OCI-LY1 (cell line): Measurements from ENCODE around the gene BAIAP3.
"Not testable (repeated sequence)": the region's sequence is repeated elsewhere in the genome, so short reads cannot be mapped to it uniquely, and the experiment has no call there.

Source experiments
- EZH2 ChIP-seq: fragments of 200-600 bp; sonication (generic), shearing (Covaris generic); IDR thresholded peaks from 2 replicates; pipeline ENCODE4 v1.8.0; 2017; ENCODE audit warnings: borderline replicate concordance, mixed run types, mild to moderate bottlenecking, antibody characterized with exemption, low read length, moderate library complexity, mixed read lengths
- TF ChIP-seq, protein P1 (sequence below): fragments of 200-600 bp; sonication (generic), shearing (Covaris generic); IDR thresholded peaks from 2 replicates; pipeline ENCODE4 v1.5.1; 2017; ENCODE audit warnings: mild to moderate bottlenecking, antibody characterized with exemption, low read length, moderate library complexity, mixed read lengths

DNA sequence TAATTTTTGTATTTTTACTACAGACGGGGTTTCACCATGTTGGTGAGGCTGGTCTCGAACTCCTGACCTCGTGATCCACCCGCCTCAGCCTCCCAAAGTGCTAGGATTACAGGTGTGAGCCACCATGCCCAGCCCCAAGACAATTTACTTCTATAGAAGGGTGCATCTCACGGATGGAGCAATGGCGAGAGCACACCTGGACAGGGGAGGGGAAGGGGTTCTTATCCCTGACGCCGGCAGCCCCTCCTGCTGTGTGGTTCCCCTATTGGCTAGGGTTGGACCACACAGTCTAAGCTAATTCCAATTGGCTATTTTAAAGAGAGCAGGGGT is 36.8 kb upstream of the BAIAP3 start:
- TF ChIP-seq, protein P1, sequence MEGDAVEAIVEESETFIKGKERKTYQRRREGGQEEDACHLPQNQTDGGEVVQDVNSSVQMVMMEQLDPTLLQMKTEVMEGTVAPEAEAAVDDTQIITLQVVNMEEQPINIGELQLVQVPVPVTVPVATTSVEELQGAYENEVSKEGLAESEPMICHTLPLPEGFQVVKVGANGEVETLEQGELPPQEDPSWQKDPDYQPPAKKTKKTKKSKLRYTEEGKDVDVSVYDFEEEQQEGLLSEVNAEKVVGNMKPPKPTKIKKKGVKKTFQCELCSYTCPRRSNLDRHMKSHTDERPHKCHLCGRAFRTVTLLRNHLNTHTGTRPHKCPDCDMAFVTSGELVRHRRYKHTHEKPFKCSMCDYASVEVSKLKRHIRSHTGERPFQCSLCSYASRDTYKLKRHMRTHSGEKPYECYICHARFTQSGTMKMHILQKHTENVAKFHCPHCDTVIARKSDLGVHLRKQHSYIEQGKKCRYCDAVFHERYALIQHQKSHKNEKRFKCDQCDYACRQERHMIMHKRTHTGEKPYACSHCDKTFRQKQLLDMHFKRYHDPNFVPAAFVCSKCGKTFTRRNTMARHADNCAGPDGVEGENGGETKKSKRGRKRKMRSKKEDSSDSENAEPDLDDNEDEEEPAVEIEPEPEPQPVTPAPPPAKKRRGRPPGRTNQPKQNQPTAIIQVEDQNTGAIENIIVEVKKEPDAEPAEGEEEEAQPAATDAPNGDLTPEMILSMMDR, result not testable (repeated sequence)
- not testable (repeated sequence) for TF ChIP-seq EZH2
